GM21515 (cell line): Measurements from ENCODE around the gene ARL16.

Experiments
- ATAC-seq: cut with Tn5 transposase; IDR thresholded peaks from one replicate; pipeline ENCODE4 v1.9.1; 2021; ENCODE audit not compliant: unreplicated experiment

Gene ARL16

DNA sequence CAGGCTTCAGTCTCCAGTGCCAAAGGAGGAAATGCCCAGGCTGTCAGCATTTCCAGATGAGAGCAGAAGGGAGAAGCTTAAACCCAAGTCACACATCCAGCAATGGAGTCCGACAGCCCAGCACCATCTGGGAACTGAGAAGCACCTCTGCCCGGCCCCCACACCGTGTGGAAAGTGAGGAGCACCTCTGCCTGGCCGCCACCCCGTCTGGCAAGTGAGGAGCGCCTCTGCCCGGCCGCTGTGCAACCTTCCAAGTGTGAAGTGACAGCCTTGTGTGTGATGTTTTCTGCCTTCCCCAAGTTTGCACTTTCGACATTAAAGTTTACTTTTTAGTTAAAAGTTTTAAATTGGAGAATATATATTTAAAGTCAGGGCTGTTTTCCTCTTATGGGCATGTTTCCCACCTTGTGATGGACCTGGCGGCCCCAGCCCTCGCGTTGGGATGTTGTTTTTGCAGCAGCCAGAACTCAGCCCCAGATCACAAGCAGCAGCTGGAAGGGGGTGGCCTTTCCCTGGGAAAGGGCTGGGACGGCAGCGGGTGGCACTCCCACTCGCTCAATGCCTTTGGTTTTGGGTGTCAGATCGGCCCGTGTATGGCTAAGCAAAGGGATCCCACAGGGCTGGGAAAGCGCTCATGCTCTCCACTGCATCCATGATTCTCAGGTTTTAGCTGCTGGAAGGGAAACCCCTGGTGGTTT, 9.9 kb downstream of the ARL16 start:
- no peak for ATAC-seq

DNA sequence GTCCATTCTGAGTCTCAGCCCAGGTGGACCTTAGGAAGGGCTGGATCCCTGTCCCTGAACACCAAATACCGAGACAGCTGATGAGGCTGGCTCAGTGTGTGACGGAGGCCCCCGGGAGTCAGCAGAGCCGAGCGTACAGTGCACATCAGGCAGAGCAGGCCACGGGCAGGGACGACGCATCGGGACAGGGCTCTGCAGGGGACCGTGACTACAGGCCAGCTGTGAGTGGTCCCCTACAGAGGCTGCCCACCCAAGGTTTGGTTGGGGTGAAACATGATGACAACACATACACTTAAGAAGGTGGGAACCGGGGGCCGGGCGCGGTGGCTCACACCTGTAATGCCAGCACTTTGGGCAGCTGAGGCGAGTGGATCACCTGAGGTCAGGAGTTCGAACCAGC, 10.6 kb downstream of the ARL16 start:
- ATAC-seq = no peak

DNA sequence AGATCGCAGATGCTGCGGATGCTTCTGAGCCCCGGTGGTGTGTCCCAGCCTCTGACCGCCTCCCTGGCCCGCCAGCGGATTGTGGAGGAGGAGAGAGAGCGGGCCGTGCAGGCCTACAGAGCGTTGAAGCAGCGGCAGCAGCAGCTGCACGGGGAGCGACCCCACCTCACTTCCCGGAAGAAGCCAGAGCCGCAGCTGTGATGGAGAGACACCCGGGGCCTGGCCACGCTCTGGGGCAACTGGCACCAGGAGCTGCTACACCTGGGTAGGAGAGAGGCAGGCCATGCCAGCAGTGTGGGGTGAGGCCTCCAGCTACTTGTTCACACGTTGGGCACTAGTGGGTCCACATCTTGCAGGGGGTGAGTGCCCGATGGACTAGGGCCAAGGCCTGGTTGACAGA, 11.1 kb downstream of the ARL16 start:
- ATAC-seq = no peak

DNA sequence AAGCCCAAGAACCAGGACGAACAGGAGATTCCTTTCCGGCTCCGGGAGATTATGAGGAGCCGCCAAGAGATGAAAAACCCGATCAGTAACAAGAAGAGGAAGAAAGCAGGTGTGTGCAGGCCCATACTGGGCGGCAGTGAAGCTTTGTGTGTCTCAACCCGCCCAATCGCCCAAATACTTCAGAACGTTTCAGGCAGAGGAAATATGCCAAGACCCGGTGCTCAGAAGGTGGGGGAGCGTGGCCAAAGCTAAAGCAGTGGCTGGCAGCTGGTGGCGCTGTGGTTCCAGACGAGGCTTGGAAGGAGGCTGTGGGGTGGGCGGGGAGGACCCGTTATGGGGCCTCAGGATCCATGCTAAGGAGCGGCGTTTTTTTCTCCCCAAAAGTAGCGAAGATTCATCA, 15.8 kb downstream of the ARL16 start:
- ATAC-seq = no peak

DNA sequence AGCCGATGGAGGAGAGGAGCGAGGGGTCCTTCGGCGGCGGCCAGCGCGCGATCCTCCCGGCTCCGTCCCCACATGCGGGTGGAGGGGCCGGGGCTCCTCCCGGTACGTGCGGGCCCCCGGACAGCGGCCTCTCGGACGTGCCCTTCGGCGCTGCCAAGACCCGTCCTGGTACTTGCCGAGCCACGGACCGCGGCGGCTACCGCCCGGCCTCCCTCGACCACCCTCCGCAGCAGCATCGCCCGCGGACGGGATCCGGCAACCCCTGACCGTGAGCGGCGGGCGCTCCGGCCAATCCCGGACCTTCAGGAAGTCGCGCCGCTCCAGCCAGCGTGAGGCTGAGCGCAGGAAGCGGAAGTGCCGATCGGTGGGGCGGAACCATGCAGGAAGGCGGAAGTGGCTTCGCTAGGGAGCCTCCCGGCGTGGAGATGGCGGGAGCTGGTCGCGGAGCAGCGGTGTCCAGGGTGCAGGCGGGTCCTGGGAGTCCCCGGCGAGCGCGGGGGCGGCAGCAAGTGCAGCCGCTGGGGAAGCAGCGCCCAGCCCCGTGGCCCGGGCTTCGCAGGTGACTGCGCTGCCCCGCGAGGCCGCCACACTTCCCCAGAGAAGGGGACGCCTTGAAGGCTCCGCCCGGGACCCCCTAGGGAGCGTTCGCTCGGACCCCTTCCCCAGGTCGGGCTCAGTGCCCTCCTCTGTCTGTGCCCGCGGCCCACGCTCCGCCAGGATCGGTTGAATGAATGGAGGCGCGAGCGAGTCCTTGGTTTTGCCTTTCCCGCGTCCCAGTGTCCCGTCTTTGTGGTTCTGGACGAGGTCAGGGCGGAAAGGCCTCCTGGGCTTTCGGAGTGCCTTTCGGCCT, 17.0 kb downstream of the ARL16 start, which contains the start of the genes CCDC137 and OXLD1:
TSS of gene CCDC137 (plus strand) at position 396 of the 850 bp plus-strand sequence. CDS start at position 426, 30 bp downstream.
TSS of gene OXLD1 (minus strand) at position 264 of the 850 bp plus-strand sequence. CDS start at position 236, 28 bp downstream.
- ATAC-seq = peak; percentile 86

DNA sequence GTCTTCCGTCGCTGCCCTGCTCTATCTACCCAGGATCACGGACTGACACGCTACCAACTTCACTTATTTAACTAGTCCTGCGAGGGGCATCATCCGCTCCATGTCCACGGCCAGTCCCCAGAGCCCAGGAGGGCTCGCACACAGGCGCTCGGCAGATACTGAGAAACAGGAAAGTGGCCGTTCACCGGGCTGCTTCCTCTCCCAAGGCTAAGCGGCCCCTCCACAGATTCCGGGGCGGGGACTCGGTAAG, 17.6 kb downstream of the ARL16 start:
- ATAC-seq = no peak

DNA sequence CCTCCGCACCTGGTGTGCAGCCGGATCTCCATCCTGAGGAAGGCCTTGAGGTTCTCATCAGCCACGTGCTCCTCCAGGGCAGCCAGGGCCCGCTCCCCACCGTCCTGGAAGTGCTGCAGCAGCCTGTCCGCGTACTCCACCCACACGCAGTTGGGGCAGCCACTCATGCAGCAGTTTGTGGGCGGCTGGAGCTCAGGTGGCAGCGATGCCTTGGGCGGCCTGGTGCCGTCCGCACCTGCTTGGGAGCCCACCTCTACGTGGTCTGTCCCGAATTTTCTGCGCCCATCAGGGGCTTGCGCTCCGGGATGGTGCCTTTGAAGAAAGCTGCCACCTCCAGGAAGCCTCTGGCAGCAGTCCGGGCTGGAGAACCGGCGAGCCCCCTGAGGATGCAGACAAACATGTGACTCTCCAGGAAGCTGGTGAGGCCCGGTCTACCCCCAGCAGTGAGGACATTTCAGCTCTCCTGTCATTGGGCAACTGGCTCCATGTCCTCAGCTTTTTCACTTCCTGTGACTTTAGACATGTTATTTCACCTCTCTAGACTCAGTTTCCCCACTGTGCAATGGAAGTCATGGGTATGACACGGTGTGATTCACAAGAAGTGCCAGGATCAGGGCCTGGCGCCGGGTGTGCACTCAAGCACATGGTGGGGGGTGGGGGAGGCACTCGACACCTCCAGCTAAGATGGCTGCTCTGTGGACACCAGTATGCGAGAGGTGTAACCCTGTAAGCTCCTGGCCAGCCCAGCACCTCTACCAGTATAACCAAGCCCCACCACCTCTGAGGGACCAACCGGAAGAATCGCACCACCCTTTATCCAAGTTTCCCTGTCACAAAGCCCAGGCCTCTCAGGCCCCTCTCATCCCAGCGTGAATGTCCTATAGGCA, 18.1 kb downstream of the ARL16 start:
- peak; percentile 7 for ATAC-seq

DNA sequence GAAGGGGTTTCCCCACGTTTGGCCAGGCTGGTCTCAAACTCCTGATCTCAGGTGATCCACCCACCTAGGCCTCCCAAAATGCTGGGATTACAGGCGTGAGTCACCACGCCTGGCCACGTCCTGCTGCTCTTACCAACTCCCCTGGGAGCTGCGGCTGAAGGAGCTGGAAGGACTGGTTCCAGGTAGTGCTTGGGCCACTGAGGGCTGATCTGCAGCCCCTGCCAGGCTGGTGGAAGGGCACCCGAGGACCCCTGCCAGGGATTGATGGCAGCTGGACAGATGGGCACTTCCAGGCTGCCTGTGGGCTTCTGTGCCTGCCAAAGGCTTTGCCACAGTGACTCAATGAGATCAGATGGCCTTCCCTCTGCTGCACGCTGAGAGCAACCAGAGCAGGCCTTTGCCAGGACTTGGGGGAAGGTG, 19.5 kb downstream of the ARL16 start:
- no peak for ATAC-seq

DNA sequence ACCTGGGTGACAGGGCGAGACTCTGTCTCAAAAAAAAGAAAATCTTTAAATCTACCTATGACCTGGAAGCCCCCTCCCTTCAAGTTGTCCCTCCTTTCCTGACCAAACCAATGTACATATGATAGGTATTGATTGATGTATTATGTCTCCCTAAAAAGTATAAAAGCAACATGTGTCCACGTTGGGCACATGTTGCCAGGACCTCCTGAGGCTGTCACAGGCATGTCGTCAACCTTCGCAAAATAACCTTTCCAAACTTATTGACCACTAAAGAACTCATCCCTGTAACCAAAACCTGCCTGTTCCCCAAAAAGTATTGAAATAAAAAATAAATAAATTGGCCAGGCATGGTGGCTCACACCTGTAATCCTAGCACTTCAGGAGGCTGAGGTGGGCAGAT, 21.6 kb downstream of the ARL16 start:
- no peak for ATAC-seq

DNA sequence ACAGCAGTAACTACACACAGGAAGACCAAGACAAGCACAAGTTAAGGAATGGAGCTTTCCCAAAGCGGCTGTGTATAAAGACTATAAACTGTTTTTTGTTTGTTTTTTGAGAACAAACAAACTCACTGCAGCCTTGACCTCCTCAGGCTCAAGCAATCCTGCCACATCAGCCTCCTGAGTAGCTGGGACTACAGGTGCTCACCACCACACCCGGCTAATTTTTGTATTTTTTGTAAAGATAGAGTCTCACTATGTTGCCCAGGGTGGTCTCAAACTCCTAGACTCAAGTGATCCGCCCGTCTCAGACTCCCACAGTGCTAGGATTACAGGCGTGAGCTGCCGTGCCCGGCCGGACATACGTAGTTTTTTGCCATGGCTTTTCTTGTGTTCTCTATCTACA, 23.2 kb downstream of the ARL16 start:
- no peak for ATAC-seq

DNA sequence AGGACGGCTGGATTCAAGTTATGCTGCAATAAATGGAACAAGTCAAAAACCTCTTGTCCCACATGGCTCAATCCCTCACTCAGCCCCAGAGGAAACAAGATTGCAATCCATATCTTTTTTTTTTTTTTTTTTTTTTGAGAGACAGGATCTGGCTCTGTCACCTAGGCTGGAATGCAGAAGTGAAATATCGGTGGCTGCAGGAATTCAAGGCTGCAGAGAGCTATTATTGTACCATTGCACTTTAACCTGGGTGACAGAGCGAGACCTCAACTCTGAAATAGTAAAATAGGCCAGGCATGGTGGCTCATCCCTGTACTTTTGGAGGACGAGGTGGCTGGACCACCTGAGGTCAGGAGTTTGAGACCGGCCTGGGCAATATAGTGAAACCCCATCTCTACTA, 24.6 kb downstream of the ARL16 start:
- no peak for ATAC-seq

DNA sequence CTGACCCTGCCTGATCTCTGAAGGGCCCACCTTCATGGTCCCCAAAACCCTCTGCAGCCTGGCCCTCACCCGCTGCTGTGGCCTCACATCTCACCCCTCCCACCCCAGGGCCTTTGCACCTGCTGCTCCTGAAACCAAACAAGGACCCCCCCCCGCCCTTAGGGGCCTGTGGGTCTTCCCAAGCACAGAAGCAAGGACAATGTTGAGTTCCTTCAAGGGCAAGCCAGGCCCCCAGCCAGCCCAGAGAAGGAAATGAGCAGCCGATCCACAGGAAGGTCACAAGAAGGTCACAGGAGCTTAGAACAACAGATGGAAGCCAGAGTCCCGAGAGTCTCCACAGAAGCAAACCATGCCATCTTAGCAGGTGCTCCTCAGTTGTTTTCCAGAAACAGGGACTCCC, 26.8 kb downstream of the ARL16 start:
- ATAC-seq = no peak

DNA sequence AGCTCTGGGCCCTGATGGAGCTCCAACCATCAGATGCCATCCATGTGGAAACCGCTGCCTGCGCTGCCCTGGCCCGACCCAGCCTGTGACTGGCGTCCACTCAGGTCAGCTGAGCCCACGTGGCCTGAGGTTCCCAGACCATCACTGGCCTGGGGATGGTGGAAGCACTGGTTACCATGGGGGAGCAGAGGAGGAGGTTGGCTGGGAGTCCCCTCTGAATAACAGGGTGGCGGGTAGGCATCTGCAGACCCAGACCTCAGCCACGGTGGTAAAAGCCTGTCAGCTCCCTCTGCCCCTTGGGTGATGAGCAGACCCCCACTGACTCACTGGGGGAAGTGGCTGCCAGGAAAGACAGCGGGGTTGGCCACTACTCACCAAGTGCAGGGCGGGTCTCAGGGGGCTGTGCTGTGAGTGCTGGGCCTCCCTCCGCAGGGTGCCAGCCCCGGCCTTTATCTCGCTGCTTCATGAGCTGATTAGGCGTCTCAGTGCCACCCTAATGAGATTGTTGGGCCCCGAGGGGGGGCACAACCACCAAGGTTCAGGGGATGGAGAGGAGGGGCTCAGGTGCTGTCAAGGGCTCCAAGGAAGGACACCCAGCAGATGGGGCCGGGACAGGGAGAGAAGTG, 27.4 kb downstream of the ARL16 start, which contains the start of gene PDE6G:
TSS of gene PDE6G (minus strand) at position 425 of the 626 bp plus-strand sequence. CDS start 3,237 bp downstream, outside the sequence.
- no peak for ATAC-seq

DNA sequence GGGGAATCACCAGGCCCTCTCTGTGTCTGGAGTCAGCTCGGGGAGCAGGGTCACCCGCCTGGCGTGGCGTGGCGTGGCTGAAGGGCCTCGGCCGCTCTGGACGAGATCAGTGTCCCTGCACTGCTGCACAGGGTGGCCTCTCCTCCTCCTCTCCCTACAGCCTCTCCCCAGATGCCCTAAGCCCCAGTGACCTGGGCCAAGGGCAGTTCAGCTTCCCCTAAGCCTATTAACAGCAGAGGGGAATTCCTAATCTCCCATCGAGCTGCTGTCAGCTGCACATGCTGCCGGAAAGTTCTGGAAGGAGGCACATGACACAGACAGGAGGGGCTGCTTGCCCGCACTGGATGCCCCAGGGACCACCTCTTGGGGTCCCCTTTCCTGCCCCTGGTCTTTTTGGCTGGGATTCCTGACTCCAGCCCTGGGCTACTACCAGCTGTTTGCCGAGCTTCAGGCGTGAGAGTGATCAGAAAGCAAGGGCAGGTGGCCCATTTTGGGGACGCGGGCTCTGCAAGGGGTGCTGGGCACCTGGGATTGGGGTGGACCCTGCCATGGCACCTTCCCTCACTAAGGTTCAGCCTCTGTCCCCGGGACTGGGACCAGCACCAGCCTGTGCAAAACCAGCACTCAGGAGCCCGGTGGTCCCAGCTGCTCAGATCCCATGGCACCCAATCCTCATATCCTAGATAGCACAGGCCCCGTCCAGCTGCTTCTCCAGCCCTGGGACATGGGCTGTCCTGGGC, 28.0 kb downstream of the ARL16 start:
- no peak for ATAC-seq

DNA sequence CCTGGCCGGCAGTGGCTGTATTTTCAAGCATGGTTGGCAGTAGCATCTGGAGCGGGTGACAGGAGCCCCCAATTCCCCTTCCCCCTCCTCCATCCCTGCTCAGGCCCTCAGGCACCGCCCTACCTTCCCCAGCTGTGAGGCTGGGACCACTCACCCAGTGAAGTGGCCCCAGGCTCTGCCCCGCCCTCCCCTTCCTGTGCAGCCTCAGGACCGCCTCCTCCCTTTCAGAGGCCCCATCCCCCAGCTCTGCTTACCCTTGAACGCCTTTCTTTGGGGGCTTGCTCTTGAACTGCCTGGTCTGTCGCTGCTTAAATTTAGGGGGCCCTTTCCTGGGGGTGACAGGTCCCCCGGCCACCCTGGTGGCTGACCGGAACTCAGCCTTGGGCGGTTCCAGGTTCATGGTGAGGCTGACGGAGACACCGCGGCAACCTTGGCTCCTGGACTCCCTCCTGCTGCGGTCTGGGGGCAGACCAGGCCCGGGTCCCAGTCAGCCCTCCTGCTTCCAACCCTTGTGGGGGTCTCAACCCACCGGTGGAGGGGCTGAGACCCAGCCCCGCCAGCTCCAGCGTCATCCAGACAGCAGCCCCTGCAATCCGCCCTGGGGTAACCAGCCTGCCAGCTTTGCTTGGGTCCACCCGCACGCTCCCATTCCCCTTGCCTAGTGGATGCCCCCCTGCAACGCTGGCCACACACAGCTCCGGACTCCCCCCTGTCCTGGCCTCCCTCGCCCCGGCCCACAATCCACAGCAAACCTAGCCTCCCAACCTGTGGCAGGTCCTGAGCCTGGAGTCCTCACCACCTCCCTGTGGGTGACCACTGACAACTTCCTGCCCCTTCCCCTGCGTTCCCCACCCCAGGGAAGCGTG, 30.5 kb downstream of the ARL16 start:
- no peak for ATAC-seq

DNA sequence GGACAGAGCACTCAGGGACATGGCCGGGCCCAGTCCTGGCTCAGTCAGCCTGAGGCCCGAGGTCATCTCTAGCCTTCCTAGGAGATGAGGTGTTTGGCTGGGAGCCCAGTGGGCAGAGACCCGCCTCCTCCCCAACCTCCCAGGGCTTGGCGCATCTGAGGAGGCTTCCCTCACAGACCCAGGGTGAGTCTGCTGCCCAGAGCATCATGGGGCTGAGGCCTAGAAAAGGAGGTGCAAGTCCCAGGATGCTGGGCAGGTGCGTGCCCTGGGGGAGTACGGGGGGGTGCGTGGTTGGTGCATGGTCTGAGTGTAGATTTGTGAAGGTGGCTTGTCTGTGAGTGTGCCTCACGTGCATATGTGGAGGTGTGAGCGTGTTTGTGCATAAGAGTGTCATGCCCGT, 31.9 kb downstream of the ARL16 start:
- ATAC-seq = no peak

DNA sequence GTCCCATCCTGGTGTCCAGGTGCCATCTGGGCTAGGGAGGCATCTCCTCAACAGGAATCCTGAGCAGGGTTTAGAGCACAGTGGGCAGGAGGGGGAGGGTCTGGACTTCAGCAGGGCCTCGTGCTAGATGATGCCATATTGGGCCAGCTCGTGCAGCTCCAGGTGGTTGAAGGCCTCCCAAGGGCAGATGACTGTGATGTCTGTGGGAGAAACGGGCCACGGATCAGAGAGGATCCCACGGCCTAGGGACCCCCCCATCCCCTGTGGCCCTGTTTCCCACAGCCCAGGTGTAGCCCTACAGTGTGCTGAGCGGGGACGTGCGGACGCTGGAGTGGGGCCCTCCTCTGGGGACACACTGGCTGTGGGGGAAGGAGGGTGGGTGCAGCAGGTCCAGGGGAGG, 32.6 kb downstream of the ARL16 start:
- ATAC-seq = no peak

DNA sequence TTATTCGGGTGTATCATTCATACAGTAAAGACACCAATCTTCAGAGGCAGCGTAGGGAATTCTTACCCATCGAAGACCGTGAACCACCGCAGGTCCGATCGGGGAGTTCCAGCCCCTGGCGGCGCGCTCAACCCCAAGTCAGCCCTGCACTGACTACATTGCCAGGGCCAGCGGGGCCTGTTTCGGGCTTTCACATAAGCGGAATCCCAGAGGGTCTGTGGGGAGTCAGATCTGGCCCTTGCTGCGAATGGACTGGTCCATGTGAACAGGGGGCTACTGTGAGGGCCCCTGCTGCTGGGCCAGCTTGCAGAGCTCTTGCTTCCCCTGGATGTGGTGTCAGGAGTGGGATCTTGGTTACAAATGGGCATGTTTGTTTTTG, 34.9 kb downstream of the ARL16 start:
- ATAC-seq = no peak

DNA sequence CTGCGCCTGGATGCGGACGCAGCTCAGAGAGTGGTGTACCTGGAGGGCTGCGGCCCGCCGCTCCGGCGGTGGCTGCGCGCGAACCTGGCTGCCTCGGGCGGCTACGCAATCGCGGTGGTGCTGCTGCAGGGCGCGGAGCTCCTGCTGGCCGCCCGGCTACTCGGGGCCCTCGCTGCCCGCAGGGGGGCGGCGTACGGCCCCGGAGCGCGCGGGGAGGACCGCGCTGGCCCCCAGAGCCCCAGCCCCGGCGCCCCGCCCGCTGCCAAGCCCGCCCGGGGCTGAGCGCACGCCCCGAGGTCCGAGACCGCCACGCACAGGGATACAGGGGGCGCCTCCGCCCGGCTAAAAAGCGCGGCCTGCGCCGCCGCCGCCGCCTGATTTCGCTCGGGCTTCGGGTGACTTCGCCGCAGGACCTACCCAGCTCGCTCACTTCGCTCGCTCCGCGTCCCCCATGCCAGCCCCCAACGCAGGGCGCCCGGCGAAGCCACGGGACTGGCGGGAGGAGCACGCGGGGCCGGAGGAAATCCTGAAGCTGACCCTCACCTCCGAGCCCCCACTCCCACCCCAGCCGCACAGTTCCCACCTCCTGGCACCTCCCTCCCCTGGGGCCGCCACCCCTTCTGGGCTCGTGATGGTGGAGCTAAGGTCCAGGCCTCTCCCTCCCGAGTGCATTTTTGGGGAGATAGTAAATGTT, 35.4 kb downstream of the ARL16 start:
- no peak for ATAC-seq
